SIG-M5 treated with dmso at 0.1 percent for 504 hours (cell line): ENCODE data around the gene XDH.

Experiments
- DNase-seq: peaks from one replicate; lab custom pipeline; 2025; ENCODE audit not compliant: unreplicated experiment; lab: John Stamatoyannopoulos, UW

Gene XDH

DNA sequence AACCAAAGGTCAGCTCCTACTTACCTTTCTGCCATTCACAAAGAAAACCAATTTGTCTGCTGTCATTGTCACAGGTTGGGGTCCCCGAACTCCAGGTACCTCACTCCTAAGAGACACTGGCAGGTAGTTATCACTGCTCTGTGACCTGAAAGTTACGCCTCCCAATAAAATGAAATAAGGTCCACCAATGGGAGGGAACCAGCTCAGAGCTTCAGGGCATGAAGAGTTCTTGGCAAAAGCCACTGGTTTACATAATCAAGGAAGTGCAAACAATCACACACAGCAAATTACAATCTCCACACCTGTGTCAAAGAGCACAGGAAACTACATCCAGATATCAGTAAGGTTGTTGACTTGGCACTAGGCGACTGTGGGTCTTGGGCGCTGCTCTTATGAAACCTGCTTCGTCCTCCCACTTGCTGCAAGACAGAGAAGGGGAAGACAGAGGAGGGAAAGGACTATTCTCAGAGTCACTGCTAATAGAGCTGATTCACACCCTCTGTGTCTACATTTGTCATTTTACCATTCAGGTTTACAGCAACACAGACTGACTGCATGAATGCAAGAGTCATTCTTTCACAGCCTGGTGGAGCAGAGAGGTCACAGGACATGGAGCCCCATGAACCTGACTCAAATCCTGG is at the start of gene XDH:
Gene XDH, minus strand, starts transcription at position 142 of the 641 bp plus-strand sequence. Its CDS starts 76 bp downstream, at position 66.
- no peak for DNase-seq

GRCh38 chr2:31457651-31458050 is 43.1 kb upstream of the XDH start:
- DNase-seq: no peak

DNA sequence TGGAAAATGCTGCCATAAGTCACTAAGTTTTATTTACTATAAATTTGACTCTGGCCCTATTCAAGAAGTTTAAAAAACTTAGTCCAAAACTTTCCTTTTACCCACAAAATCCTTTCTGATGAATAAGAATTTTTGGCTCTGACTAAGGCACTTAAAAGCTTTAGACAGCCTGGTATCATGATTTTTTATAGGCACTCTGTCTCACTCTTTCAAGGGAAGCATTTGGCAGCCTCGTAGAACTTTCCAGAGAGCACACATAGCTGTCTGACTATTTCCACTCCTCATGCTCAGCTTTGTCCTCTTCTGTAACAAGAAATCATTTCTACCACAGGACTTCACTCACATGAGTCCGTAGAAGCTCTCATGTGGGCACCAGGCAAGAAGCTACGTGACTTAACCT is 32.3 kb upstream of the XDH start:
- no peak for DNase-seq

DNA sequence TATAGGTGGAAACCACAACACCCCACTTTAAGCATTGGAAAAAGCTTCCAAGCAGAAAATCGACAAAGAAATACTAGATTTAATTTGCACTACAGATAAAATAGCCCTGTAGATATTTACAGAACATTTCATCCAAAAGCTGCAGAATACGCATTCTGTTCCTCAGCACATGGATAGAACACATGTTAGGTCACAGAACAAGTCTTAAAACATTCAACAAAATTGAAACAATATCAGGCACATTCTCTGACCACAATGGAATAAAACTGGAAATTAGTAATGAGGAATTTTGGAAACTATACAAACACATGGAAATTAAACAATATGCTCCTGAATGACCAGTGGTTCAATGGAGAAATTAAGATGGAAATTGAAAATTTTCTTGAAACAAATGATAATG is 27.8 kb upstream of the XDH start:
- DNase-seq: no peak

DNA sequence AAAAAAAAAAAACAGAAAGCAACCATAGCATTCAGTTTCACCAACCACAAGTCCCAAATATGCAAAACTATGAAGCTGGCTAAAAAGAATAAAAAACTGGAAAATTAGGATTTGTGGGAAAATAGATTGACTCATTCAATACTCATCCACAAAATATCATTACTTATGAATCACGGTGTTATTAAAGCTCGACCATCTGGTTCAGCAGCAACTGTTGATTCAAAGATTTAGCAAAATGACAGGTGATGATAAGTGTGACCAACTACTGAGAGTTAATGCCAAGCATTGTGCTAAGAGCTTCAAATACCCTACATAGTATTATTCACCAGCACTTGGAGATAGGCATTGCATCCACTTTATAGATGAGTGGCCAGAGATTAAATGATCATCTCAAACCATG is 26.2 kb upstream of the XDH start:
- DNase-seq: no peak

DNA sequence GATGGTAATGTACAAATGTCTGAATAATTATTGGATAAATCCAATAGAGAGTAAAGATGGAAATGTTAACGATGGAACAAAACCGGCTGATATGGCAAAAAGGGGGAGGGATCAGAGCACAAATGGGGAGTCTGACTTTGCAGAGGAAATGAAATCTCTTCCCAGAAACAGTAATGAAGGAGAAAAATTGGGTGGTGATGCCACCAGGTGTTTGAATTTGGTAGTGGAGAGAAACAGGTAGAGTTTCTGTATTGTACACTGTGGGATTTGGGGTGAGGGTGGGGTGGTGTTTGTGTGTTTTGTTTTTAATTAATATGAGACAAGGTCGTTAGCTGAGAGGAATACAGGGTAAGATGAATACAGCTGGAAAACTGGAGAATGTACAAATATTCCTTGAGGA is 20.4 kb upstream of the XDH start:
- no peak for DNase-seq

DNA sequence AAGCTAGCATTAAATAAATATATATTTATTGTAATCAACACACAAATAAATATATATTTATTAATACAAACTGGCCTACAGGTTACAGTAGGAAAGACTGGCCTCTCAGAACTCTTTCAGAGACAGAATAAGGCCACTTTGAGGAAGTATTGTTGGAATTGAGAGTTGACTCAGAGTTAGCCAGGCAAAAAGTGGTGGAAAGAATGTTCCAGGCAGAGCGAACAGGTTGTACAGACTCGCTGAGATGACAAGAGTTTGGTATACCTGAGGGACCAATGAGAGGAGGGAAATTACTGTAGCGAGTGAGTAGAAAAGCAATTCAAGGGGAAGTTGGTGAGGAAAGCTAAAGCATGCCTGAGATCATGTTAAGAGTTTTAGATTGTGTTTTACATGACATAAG is 19.0 kb upstream of the XDH start:
- no peak for DNase-seq

DNA sequence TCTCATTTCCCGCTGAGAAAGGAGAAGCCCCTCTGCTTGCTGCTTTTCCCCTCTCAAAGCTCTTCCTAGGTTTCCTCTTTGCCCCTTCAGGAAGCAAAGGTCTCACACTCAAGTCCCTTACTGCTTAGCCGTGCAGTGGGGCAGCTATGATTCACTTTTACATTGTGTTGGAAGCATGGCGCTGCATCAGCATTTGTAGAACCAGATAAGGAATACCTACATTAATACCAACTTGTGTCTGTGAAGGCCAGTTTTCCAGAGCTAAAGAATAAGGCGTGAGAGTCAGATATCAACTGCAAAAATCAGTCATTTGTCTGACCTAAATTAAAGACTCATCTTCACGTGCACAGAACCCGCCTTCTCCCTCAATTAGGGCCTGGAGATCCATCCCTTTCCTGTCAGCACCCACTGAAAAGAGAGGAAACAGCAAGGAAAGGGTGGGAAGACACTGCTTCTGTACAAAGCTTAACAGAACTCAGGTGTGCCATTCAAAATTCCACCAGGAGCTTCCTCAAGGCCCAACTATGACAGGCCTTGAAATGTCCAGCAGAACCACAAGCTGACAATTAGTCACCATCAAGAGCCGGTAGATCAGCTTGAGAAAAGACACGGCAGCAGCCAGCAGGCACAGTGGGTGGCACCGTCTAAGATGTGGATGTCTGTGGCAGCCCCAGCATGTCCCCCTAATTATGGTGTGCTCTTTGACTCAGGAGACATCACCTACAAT is 16.1 kb upstream of the XDH start:
- no peak for DNase-seq

DNA sequence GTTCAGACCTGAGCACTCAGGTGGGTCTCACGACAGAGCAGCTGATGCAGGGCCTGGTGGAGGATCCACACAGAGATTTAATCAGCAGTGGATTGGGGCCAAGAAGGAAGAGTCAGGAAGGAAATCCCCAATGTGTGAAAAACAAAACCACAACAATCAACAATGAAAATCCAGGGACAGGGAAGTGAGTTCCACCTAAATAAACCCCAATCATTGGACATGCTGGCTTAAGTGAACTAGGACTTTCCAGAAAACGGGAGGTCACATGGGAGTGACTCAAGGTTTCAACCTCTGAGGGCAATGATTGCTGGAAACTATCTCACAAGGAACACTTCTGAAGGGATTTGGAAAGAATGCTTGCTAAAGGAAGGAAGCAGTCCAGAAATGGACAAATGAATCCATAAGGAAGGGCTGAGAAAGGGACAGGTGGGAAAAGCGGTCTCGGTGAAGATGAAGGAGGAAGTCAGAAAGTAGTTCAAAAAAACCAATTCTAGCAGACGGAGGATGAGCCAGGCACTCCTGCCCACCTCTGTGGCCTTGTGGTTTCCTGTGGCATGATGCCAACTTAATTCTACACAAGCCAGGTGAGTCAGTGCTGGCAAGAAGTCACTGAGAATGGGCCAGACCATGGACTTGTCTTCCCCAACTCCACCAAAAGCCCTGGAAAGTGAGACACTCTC is 15.4 kb upstream of the XDH start:
- no peak for DNase-seq

GRCh38 chr2:31429040-31429439 is 14.5 kb upstream of the XDH start:
- DNase-seq: no peak

DNA sequence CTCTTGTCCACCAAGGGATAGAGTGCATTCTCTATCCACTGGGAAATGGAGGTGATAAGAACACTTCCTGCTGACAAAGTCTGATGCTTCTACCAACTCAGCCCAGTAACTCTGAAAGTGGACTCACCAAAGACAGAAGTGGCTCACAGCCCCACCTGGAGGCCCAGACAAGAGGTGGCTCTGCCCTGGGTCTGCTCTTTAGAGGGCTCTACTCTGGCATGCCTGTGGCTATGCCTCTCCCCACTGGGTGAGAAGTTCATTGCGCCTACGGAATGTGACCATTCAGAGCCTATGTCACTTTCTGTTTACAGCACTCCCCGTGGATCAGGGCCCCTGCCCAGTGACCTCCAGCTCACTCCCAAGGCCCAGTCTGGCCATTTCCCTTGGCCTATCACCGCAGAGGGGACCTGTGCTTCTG is 13.5 kb upstream of the XDH start:
- DNase-seq: no peak

- DNase-seq: no peak
Measured at GRCh38 chr2:31426096-31426495, 11.6 kb upstream of the XDH start.

GRCh38 chr2:31421634-31422033 is 7.1 kb upstream of the XDH start:
- DNase-seq: no peak

DNA sequence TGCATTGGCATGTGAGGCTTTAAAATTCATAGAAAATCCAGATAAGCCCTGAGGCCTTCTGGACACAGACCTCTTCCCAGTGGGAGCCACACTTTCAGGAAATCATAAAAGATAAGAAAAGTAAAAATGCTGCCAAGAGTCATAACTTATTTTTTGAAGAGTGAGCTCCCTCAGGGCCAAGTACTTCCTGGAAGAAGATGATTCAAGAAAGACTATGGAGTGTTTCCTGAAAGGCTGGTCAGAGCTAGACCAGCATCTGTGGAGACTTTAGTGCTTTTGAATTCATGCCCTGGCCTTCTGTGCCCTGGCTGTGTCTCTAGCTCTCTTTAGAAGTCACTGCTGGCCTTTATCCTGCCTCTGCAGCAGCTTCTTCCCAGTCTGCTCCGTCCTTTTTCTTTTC is 6.4 kb upstream of the XDH start:
- no peak for DNase-seq

GRCh38 chr2:31419386-31419785 is 4.8 kb upstream of the XDH start:
- DNase-seq: no peak

- DNase-seq: no peak
Measured at GRCh38 chr2:31415421-31415820, 879 bp upstream of the XDH start.

GRCh38 chr2:31413862-31414550 is 536 bp downstream of the XDH start:
- no peak for DNase-seq

GRCh38 chr2:31413025-31413424 is 1.5 kb downstream of the XDH start:
- no peak for DNase-seq

GRCh38 chr2:31411771-31412170 is 2.8 kb downstream of the XDH start:
- no peak for DNase-seq

GRCh38 chr2:31406593-31407385 is 7.8 kb downstream of the XDH start:
- no peak for DNase-seq

- DNase-seq: no peak
Measured at GRCh38 chr2:31404827-31405226, 9.7 kb downstream of the XDH start.
